Measurements from ENCODE around the gene SLC8A1.

GRCh38 chr2:40329739-40330030 lies 122.2 kb downstream of the SLC8A1 start:
- TF ChIP-seq, protein P1, sequence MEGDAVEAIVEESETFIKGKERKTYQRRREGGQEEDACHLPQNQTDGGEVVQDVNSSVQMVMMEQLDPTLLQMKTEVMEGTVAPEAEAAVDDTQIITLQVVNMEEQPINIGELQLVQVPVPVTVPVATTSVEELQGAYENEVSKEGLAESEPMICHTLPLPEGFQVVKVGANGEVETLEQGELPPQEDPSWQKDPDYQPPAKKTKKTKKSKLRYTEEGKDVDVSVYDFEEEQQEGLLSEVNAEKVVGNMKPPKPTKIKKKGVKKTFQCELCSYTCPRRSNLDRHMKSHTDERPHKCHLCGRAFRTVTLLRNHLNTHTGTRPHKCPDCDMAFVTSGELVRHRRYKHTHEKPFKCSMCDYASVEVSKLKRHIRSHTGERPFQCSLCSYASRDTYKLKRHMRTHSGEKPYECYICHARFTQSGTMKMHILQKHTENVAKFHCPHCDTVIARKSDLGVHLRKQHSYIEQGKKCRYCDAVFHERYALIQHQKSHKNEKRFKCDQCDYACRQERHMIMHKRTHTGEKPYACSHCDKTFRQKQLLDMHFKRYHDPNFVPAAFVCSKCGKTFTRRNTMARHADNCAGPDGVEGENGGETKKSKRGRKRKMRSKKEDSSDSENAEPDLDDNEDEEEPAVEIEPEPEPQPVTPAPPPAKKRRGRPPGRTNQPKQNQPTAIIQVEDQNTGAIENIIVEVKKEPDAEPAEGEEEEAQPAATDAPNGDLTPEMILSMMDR (IDR thresholded peaks at IDR 0.05; ENCODE audit: borderline replicate concordance, extremely low read depth, low read length, poor library complexity, severe bottlenecking) = no peak
- TF ChIP-seq EZH2 (IDR thresholded peaks at IDR 0.05; ENCODE audit: borderline replicate concordance, low read depth, low read length, severe bottlenecking) = no peak
